ENCODE data around the gene MSLN.

The MSLN gene

GRCh38 chr16:714558-715476, 45.7 kb upstream of the MSLN start, which contains the start of gene METRN:
Gene METRN, plus strand, starts transcription at chr16:715118. Its CDS starts 172 bp downstream, at chr16:715290.
- POLR2A ChIA-PET = interaction anchor here (1.8 kb wide), 1 partner anchor 74 kb away, joined by 5 read pairs; the partner anchor contains the start of genes CHTF18 and RPUSD1
- peak; percentile 92 for DNase-seq (ENCODE audit: extremely low spot score)
- no peak for TF ChIP-seq CTCF (IDR thresholded peaks at IDR 0.05; ENCODE audit: control extremely low read depth, extremely low read depth, low read depth, missing control alignments)
- CTCF ChIA-PET = interaction anchor here (1.0 to 8.3 kb wide), 10 partner anchors 11 to 388 kb away, joined by 3 to 169 read pairs (median 4); partner anchors contain the start of genes CCDC78, CHTF18, CIAO3 and HAGHL

GRCh38 chr16:715477-716199, 44.9 kb upstream of the MSLN start:
- CTCF ChIA-PET = interaction anchor here (0.7 to 8.3 kb wide), 11 partner anchors 9 to 388 kb away, joined by 3 to 169 read pairs (median 5); partner anchors contain the start of genes CCDC78, CHTF18, CIAO3 and HAGHL
- POLR2A ChIA-PET = interaction anchor here (1.8 kb wide), 1 partner anchor 73 kb away, joined by 5 read pairs; the partner anchor contains the start of genes CHTF18 and RPUSD1
- TF ChIP-seq CTCF (IDR thresholded peaks at IDR 0.05; ENCODE audit: control extremely low read depth, extremely low read depth, low read depth, missing control alignments) = peak; percentile 35
- DNase-seq (ENCODE audit: extremely low spot score) = no peak

GRCh38 chr16:716200-716568, 44.4 kb upstream of the MSLN start:
- DNase-seq (ENCODE audit: extremely low spot score) = no peak
- TF ChIP-seq CTCF (IDR thresholded peaks at IDR 0.05; ENCODE audit: control extremely low read depth, extremely low read depth, low read depth, missing control alignments) = no peak
- CTCF ChIA-PET = interaction anchor here (0.7 to 8.3 kb wide), 7 partner anchors 9 to 387 kb away, joined by 3 to 169 read pairs (median 5); partner anchors contain the start of genes CCDC78, CHTF18, HAGHL and RPUSD1
- POLR2A ChIA-PET = interaction anchor here (1.8 kb wide), 1 partner anchor 72 kb away, joined by 5 read pairs; the partner anchor contains the start of genes CHTF18 and RPUSD1

GRCh38 chr16:716768-717325, 43.7 kb upstream of the MSLN start:
- DNase-seq (ENCODE audit: extremely low spot score) = no peak
- no peak for TF ChIP-seq CTCF (IDR thresholded peaks at IDR 0.05; ENCODE audit: control extremely low read depth, extremely low read depth, low read depth, missing control alignments)
- CTCF ChIA-PET = interaction anchor here (1.5 to 8.3 kb wide), 4 partner anchors 9 to 325 kb away, joined by 3 to 169 read pairs (median 10); partner anchors contain the start of genes CCDC78, CHTF18, HAGHL and RPUSD1
- POLR2A ChIA-PET = no interaction called here

GRCh38 chr16:717450-718245, 42.9 kb upstream of the MSLN start:
- DNase-seq (ENCODE audit: extremely low spot score) = no peak
- no peak for TF ChIP-seq CTCF (IDR thresholded peaks at IDR 0.05; ENCODE audit: control extremely low read depth, extremely low read depth, low read depth, missing control alignments)
- ChIA-PET POLR2A (no interaction called here), CTCF (interaction anchor here (2.7 to 8.3 kb wide), 2 partner anchors 19 to 67 kb away, joined by 9 to 169 read pairs; partner anchors contain the start of genes CHTF18 and RPUSD1)
